ENCODE measurements around the gene CLMN. TPM values are rescaled to one million over a fixed set of nuclear protein-coding genes. Genes with fewer than 3 reads are reported as not detected.
A peak's percentile ranks its signal among the peaks of the same experiment; 100 is the strongest.
"Not testable (repeated sequence)": the region's sequence is repeated elsewhere in the genome, so short reads cannot be mapped to it uniquely, and the experiment has no call there.

The CLMN gene
- total RNA-seq, 4 donors from 2014 or later: 6.5 to 10.0 (median 7.9) TPM

- H3K4me3 ChIP-seq: no peak overlapping the region
- H3K27me3 ChIP-seq: peaks cover 0 to 18% (median 0%) of the 10 kb centered on the region in 4 donors
- intact Hi-C loops (cut with DNase I): no loop called here
- H3K9me3 ChIP-seq: no peaks in the 10 kb centered on the region
- peaks cover 4 to 17% (median 8%) of the 10 kb centered on the region in 4 donors for H3K4me1 ChIP-seq
- 66% methylated on average over 4 of the region's 4 CpGs for WGBS
- TF ChIP-seq POLR2AphosphoS5 (IDR thresholded peaks at IDR 0.05): no peak
- no peak overlapping the region for H3K27ac ChIP-seq (replicated peaks in 1 of 4)
- no peaks in the 10 kb centered on the region for H3K36me3 ChIP-seq
- DNase-seq (ENCODE audit: extremely low spot score): no peak
Measured at GRCh38 chr14:95285566-95285965, 34.1 kb downstream of the CLMN start.

- H3K36me3 ChIP-seq; DNase-seq (ENCODE audit: extremely low spot score); H3K27ac ChIP-seq (replicated peaks in 1 of 4); intact Hi-C loops (cut with DNase I); H3K4me3 ChIP-seq; H3K9me3 ChIP-seq; H3K4me1 ChIP-seq: not testable (repeated sequence)
- H3K27me3 ChIP-seq: peaks cover 0 to 15% (median 0%) of the 10 kb centered on the region in 4 donors
- WGBS: 91% methylated on average over 3 of the region's 3 CpGs
Measured at GRCh38 chr14:95283802-95284201, 35.9 kb downstream of the CLMN start.

GRCh38 chr14:95282986-95283380 is 36.7 kb downstream of the CLMN start:
- H3K27me3 ChIP-seq; H3K36me3 ChIP-seq; intact Hi-C loops (cut with DNase I); DNase-seq (ENCODE audit: extremely low spot score); H3K4me1 ChIP-seq; H3K4me3 ChIP-seq; H3K9me3 ChIP-seq: not testable (repeated sequence)
- WGBS: 88% methylated on average over 5 of the region's 5 CpGs
- peak overlapping the region in 1 of 4 donors; percentile 10 for H3K27ac ChIP-seq (replicated peaks in 1 of 4)

DNA sequence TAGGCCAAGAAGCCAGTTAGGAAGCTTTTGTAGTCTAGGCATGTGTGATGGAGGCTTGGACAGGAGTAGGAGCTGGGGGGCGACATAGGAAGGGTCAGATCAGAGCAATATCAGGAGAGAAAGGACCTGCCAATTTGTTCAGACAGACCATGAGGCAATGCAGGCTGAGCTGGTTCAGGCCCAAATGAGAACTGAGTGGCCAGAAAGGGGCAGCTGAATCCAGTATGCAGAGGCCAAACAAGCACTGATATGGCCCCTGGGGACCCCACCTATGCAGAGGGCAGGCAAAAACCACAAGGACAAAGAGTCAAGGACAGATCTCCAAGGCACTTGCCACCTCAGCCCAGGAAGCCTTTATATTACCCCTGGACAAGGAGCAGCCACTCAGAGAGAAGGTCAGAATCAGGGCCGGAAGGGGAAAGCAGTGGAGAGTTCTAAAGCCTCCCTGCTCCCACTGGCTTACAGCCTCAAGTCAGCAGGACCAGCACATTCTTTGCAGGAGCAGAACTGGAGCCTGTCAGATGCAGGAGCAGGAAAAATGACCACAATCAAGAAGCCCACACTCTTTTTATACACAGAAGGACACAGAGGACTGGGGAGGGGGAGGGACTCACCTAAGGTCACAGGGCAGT is 37.2 kb downstream of the CLMN start:
- Histone ChIP-seq H3K4me3 (no peak overlapping the region), H3K9me3 (no peaks in the 10 kb centered on the region), H3K27ac (replicated peaks in 1 of 4) (peak overlapping the region in 1 of 4 donors; percentile 10), H3K27me3 (peaks cover 0 to 4% (median 0%) of the 10 kb centered on the region in 4 donors), H3K36me3 (no peaks in the 10 kb centered on the region), H3K4me1 (peaks cover 0 to 7% (median 6%) of the 10 kb centered on the region in 4 donors)
- TF ChIP-seq POLR2A (IDR thresholded peaks at IDR 0.05; ENCODE audit: low read depth) (no peak), EP300 (IDR thresholded peaks at IDR 0.05) (no peak), POLR2AphosphoS5 (IDR thresholded peaks at IDR 0.05) (no peak)
- TF ChIP-seq, protein P1, sequence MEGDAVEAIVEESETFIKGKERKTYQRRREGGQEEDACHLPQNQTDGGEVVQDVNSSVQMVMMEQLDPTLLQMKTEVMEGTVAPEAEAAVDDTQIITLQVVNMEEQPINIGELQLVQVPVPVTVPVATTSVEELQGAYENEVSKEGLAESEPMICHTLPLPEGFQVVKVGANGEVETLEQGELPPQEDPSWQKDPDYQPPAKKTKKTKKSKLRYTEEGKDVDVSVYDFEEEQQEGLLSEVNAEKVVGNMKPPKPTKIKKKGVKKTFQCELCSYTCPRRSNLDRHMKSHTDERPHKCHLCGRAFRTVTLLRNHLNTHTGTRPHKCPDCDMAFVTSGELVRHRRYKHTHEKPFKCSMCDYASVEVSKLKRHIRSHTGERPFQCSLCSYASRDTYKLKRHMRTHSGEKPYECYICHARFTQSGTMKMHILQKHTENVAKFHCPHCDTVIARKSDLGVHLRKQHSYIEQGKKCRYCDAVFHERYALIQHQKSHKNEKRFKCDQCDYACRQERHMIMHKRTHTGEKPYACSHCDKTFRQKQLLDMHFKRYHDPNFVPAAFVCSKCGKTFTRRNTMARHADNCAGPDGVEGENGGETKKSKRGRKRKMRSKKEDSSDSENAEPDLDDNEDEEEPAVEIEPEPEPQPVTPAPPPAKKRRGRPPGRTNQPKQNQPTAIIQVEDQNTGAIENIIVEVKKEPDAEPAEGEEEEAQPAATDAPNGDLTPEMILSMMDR (IDR thresholded peaks at IDR 0.05): no peak
- intact Hi-C loops (cut with DNase I): no loop called here
- WGBS: 42% methylated on average over 2 of the region's 2 CpGs
- no peak for DNase-seq (ENCODE audit: extremely low spot score)

DNA sequence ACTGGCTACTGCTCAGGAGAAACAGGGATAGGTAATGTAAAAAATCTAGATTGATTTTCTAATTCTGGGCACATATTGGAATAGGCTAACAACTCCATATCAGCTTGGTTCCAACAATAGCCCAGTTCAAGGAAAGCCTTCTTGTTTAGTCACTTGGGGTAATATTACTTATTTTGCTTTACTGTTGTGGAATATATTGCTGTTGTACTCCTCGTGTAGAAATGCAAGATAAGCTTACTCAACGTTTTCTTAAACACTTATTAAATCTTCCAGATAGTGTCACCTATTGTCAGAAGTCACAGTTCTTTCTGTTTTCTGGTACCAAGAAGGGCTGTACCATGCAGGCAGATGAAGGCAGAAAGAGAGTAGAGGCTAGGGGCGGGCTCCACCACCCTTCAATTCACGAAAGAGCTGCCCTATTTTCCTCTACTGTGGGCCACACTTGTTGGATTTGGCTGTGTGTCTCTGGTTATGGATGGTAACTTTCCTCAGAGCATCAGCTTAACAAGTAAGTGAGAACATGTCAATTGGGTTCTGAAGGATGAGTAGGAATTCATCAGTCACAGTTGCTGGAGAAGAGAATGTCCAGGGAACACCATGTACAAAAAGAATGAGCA is 38.0 kb downstream of the CLMN start:
- H3K27me3 ChIP-seq: no peaks in the 10 kb centered on the region
- H3K4me3 ChIP-seq: no peak overlapping the region
- H3K4me1 ChIP-seq: peaks cover 0 to 7% (median 6%) of the 10 kb centered on the region in 4 donors
- DNase-seq (ENCODE audit: extremely low spot score): no peak
- no peaks in the 10 kb centered on the region for H3K9me3 ChIP-seq
- TF ChIP-seq POLR2A (IDR thresholded peaks at IDR 0.05; ENCODE audit: low read depth): no peak
- WGBS: 72% methylated on average over 4 of the region's 4 CpGs
- H3K27ac ChIP-seq (replicated peaks in 1 of 4): no peak overlapping the region
- no peaks in the 10 kb centered on the region for H3K36me3 ChIP-seq
- intact Hi-C loops (cut with DNase I): no loop called here

DNA sequence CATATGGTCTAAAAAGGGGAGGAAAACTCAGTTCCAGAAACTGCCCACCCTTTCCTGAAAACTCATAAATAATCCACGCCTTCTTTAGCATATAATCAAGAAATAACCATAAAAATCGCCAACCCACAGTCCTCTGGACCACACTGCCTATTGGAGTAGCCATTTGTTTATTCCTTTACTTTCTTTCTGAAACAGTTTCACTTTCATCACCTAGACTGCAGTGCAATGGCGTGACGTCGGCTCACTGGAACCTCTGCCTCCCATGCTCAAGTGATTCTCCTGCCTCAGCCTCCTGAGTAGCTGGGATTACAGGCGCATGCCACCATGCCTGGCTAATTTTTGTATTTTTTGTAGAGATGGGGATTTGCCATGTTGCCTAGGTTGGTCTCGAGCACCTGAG is 44.2 kb downstream of the CLMN start:
- no peaks in the 10 kb centered on the region for H3K9me3 ChIP-seq
- no peaks in the 10 kb centered on the region for H3K27me3 ChIP-seq
- H3K4me3 ChIP-seq: no peak overlapping the region
- no peaks in the 10 kb centered on the region for H3K36me3 ChIP-seq
- H3K4me1 ChIP-seq: peaks cover 0 to 4% (median 0%) of the 10 kb centered on the region in 4 donors
- 90% methylated on average over 7 of the region's 7 CpGs for WGBS
- DNase-seq (ENCODE audit: extremely low spot score): no peak
- TF ChIP-seq, protein P1 (IDR thresholded peaks at IDR 0.05): no peak
- no peak for TF ChIP-seq POLR2AphosphoS5 (IDR thresholded peaks at IDR 0.05)
- TF ChIP-seq POLR2A (IDR thresholded peaks at IDR 0.05; ENCODE audit: low read depth): no peak
- TF ChIP-seq EP300 (IDR thresholded peaks at IDR 0.05): no peak
- intact Hi-C loops (cut with DNase I): no loop called here
- no peak overlapping the region for H3K27ac ChIP-seq (replicated peaks in 1 of 4)

All from esophagus muscularis mucosa (tissue), 4 donors.